Globus pallidus (tissue), 1 donor: ENCODE data around the gene DAD1.

ENCODE experiments used
- DNase-seq: peaks from one replicate; pipeline ENCODE4 v3.0.0-alpha.2; 2015; ENCODE audit warnings: low spot score

DAD1 gene

GRCh38 chr14:22517117-22517720 is 71.8 kb downstream of the DAD1 start:
- no peak for DNase-seq

- no peak for DNase-seq
Measured at GRCh38 chr14:22515929-22516328, 73.1 kb downstream of the DAD1 start.
